Progenitor cell of endocrine pancreas (in vitro differentiated cells): Measurements from ENCODE around the gene CD164L2. TPM values are rescaled to one million over a fixed set of nuclear protein-coding genes. Genes with fewer than 3 reads are reported as not detected.
"Not testable (repeated sequence)": the region's sequence is repeated elsewhere in the genome, so short reads cannot be mapped to it uniquely, and the experiment has no call there.

Experiments used
- DNase-seq: peaks from one replicate; pipeline ENCODE4 v3.0.0; 2021; ENCODE audit warnings: low spot score; ENCODE audit not compliant: unreplicated experiment
- H3K27ac Mint-ChIP-seq: 2 replicates; pipeline ENCODE4 v1.8.0; 2021; ENCODE audit warnings: mild to moderate bottlenecking, moderate library complexity, mixed read lengths
- H3K27me3 Mint-ChIP-seq: 2 replicates; pipeline ENCODE4 v1.8.0; 2021; ENCODE audit warnings: mixed read lengths
- H3K36me3 Mint-ChIP-seq: 2 replicates; pipeline ENCODE4 v1.8.0; 2022; ENCODE audit warnings: mixed read lengths; ENCODE audit not compliant: insufficient read depth
- H3K4me1 Mint-ChIP-seq: 2 replicates; pipeline ENCODE4 v1.8.0; 2021; ENCODE audit warnings: low read depth, mixed read lengths
- H3K4me3 Mint-ChIP-seq: 2 replicates; pipeline ENCODE4 v1.8.0; 2021; ENCODE audit warnings: low read depth, mild to moderate bottlenecking, moderate library complexity, mixed read lengths
- H3K9me3 Mint-ChIP-seq: 2 replicates; pipeline ENCODE4 v1.8.0; 2021; ENCODE audit warnings: low read depth, mixed read lengths
- CTCF ChIP-seq: fragments of 200-600 bp; sonication (generic); IDR thresholded peaks from one replicate; pipeline ENCODE4 v1.5.0; 2021; ENCODE audit warnings: antibody characterized with exemption, mild to moderate bottlenecking; ENCODE audit not compliant: unreplicated experiment
- long read RNA-seq: library from polyadenylated mRNA; unstranded; transcript quantifications from one replicate; pipeline ENCODE4 v2.0.0, GENCODE V29; 2020
- total RNA-seq: library from RNA; stranded (reverse); gene quantifications from 2 replicates; pipeline ENCODE4 v1.2.1, GENCODE V29; 2021

CD164L2 gene
- total RNA-seq = not detected in 2 replicates
- long read RNA-seq = 0 reads

GRCh38 chr1:27383039-27383605 lies at the start of gene CD164L2:
Gene CD164L2 (minus strand): TSS chr1:27383333. CDS start chr1:27383239, 94 bp downstream.
- Mint-ChIP-seq H3K4me1 (no peaks in the 10 kb centered on the region), H3K27me3 (peaks cover 33% of the 10 kb centered on the region), H3K36me3 (no peaks in the 10 kb centered on the region), H3K9me3 (no peaks in the 10 kb centered on the region), H3K4me3 (no peak within 1 kb of the TSS), H3K27ac (no peak within 1 kb of the TSS)
- TF ChIP-seq CTCF = no peak
- peak; percentile 61 for DNase-seq

- DNase-seq, H3K9me3 Mint-ChIP-seq, H3K4me3 Mint-ChIP-seq, H3K36me3 Mint-ChIP-seq, H3K27ac Mint-ChIP-seq, H3K27me3 Mint-ChIP-seq: not testable (repeated sequence)
- peaks cover 33% of the 10 kb centered on the region for H3K4me1 Mint-ChIP-seq
Measured at GRCh38 chr1:27432725-27433124, 49.6 kb upstream of the CD164L2 start.

- Mint-ChIP-seq H3K36me3 (no peaks in the 10 kb centered on the region), H3K4me1 (peaks cover 30% of the 10 kb centered on the region), H3K27ac (no peak overlapping the region), H3K9me3 (no peaks in the 10 kb centered on the region), H3K27me3 (no peaks in the 10 kb centered on the region), H3K4me3 (no peak overlapping the region)
- TF ChIP-seq CTCF = no peak
- no peak for DNase-seq
Measured at GRCh38 chr1:27431601-27431940, 48.4 kb upstream of the CD164L2 start.

- no peak for DNase-seq
- H3K27ac Mint-ChIP-seq = no peak overlapping the region
- no peak overlapping the region for H3K4me3 Mint-ChIP-seq
- H3K9me3 Mint-ChIP-seq = no peaks in the 10 kb centered on the region
- TF ChIP-seq CTCF = no peak
- peaks cover 2% of the 10 kb centered on the region for H3K36me3 Mint-ChIP-seq
- H3K27me3 Mint-ChIP-seq = no peaks in the 10 kb centered on the region
- H3K4me1 Mint-ChIP-seq = peaks cover 24% of the 10 kb centered on the region
Measured at GRCh38 chr1:27430903-27431600, 47.9 kb upstream of the CD164L2 start.

- Mint-ChIP-seq H3K36me3 (peaks cover 5% of the 10 kb centered on the region), H3K4me1 (peaks cover 20% of the 10 kb centered on the region), H3K27me3 (no peaks in the 10 kb centered on the region), H3K27ac (peak overlapping the region; percentile 84), H3K9me3 (no peaks in the 10 kb centered on the region), H3K4me3 (no peak overlapping the region)
- no peak for DNase-seq
- TF ChIP-seq CTCF = no peak
Measured at GRCh38 chr1:27429029-27429425, 45.9 kb upstream of the CD164L2 start.
